Tibial nerve (tissue), 4 donors: Measurements from ENCODE around the gene ACVR1.

Experiments
- EP300 ChIP-seq, 2 donors: sonication (generic); formaldehyde crosslinking; IDR thresholded peaks; one replicate each; pipeline ENCODE4 v1.6.1; 2017; ENCODE audit warnings: antibody characterized with exemption in 2 of 2, mild to moderate bottlenecking in 1 of 2
- POLR2A ChIP-seq, 2 donors: fragments of 450-650 bp; IDR thresholded peaks; one replicate each; pipeline ENCODE4 v1.6.1; 2017; ENCODE audit warnings: antibody characterized with exemption in 2 of 2, mild to moderate bottlenecking in 2 of 2, moderate library complexity in 2 of 2
- TF ChIP-seq, protein P1 (sequence below), 5 experiments: fragments of 200-600 bp in 3 of 5; fragments of 450-650 bp in 2 of 5; sonication (generic) in 3 of 5; IDR thresholded peaks; one replicate each; pipeline ENCODE4 v1.5.1; 2016 to 2019; ENCODE audit warnings: antibody characterized with exemption in 5 of 5, mild to moderate bottlenecking in 3 of 5, moderate library complexity in 2 of 5

DNA sequence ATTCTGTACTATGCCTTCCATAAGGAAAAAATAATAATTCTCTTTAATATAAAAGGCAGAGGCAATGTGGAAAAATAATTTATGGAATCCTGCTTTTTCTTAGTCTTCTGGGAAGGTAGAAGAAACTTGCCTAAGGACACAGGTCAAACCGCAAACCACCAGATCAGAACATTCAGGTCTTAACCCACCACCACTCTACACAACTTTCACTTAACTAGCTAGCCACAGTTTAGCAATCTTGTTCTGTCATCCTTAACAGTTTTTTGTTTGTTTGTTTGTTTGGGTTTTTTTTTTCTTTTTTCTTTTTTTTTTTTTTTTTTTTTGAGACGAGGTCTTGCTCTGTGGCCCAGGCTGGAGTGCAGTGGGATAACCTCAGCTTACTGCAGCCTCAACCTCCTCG is 70.6 kb downstream of the ACVR1 start:
- TF ChIP-seq, protein P1, sequence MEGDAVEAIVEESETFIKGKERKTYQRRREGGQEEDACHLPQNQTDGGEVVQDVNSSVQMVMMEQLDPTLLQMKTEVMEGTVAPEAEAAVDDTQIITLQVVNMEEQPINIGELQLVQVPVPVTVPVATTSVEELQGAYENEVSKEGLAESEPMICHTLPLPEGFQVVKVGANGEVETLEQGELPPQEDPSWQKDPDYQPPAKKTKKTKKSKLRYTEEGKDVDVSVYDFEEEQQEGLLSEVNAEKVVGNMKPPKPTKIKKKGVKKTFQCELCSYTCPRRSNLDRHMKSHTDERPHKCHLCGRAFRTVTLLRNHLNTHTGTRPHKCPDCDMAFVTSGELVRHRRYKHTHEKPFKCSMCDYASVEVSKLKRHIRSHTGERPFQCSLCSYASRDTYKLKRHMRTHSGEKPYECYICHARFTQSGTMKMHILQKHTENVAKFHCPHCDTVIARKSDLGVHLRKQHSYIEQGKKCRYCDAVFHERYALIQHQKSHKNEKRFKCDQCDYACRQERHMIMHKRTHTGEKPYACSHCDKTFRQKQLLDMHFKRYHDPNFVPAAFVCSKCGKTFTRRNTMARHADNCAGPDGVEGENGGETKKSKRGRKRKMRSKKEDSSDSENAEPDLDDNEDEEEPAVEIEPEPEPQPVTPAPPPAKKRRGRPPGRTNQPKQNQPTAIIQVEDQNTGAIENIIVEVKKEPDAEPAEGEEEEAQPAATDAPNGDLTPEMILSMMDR (IDR thresholded peaks at IDR 0.05), result no peak
- TF ChIP-seq EP300 (IDR thresholded peaks at IDR 0.05) (no peak), POLR2A (IDR thresholded peaks at IDR 0.05) (no peak)
